Measurements from ENCODE around the gene NSG2. TPM values are rescaled to one million over a fixed set of nuclear protein-coding genes. Genes with fewer than 3 reads are reported as not detected.

Gene NSG2
- total RNA-seq, 4 donors from 2014 or later: 1.4 to 4.0 TPM; not detected in 2

DNA sequence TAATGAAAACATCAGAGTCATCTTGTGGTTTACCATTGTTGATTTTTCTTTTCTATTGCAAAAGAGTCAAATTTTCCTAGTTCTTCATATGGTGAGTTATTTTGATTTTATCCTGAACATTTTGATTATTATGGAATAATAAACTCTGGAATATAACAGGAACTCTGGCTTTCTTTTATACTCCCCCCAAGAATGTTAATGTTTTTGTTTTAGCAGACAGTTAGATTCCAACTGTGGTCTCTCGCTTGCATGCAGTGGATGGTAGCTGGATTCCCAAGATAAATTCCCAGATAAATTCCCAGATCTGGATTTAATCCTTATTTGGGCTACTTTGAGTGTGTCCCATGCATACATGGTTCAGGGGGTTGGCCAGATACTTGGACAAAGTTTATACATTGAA lies 109.8 kb downstream of the NSG2 start:
- in situ Hi-C loops (cut with MboI; ENCODE audit: low pct_ligation_motif_present in 1 of 4, low pct_unique_long_range_greater_than_20kb in 1 of 4, low sequenced_read_pairs in 3 of 4): no loop called here
- no peaks in the 10 kb centered on the region for H3K27me3 ChIP-seq
- 76% methylated on average over 1 of the region's 1 CpG; no CpG with 5 or more reads in 1 of the 2 donors for WGBS, 2 donors (ENCODE audit: low coverage in 1 of 2)
- no peak overlapping the region for H3K4me3 ChIP-seq
- TF ChIP-seq CTCF (IDR thresholded peaks at IDR 0.05) (no peak), POLR2A (IDR thresholded peaks at IDR 0.05) (no peak)
- intact Hi-C loops (cut with DNase I; ENCODE audit: low total_unique reads): no loop called here
- peaks cover 0 to 6% of the 10 kb centered on the region in 2 donors for H3K9me3 ChIP-seq
- H3K4me1 ChIP-seq: no peaks in the 10 kb centered on the region
- H3K27ac ChIP-seq: no peak overlapping the region
- no peak for DNase-seq
- no peaks in the 10 kb centered on the region for H3K36me3 ChIP-seq

DNA sequence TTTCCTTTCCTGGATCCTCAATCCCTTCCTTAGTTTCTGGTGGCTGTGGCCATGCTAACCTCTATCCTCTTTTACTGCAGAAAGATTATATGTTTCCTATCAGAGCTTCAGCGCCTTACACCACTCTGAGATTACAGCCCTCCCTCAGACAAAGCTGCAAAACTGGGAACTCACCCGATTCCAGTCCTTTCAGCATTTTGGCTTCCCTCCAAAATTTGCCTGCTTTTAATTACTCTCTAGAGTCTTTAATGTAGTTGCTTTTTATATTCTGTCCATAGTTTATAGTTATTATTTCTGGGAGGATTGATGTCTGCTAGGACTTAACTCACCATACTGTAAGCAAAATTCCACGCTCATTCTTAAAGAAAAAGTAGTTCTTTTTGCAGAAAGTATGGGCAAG lies 110.2 kb downstream of the NSG2 start:
- WGBS, 2 donors (ENCODE audit: low coverage in 1 of 2): 53 to 67% methylated on average over 3 of the region's 3 CpGs
- no peak for TF ChIP-seq POLR2AphosphoS5 (IDR thresholded peaks at IDR 0.05)
- no peak for TF ChIP-seq CTCF (IDR thresholded peaks at IDR 0.05)
- no peak for TF ChIP-seq POLR2A (IDR thresholded peaks at IDR 0.05)
- no peak for TF ChIP-seq EP300 (IDR thresholded peaks at IDR 0.05; ENCODE audit: low read depth)
- Histone ChIP-seq H3K4me1 (no peaks in the 10 kb centered on the region), H3K9me3 (peaks cover 0 to 6% of the 10 kb centered on the region in 2 donors), H3K27me3 (no peaks in the 10 kb centered on the region), H3K36me3 (no peaks in the 10 kb centered on the region), H3K27ac (no peak overlapping the region), H3K4me3 (no peak overlapping the region)
- DNase-seq: no peak
- intact Hi-C loops (cut with DNase I; ENCODE audit: low total_unique reads): no loop called here
- in situ Hi-C loops (cut with MboI; ENCODE audit: low pct_ligation_motif_present in 1 of 4, low pct_unique_long_range_greater_than_20kb in 1 of 4, low sequenced_read_pairs in 3 of 4): no loop called here

GRCh38 chr5:174157048-174157447 lies 111.5 kb downstream of the NSG2 start:
- intact Hi-C loops (cut with DNase I; ENCODE audit: low total_unique reads): no loop called here
- 71 to 82% methylated on average over 4 to 5 of the region's 5 CpGs for WGBS, 2 donors (ENCODE audit: low coverage in 1 of 2)
- in situ Hi-C loops (cut with MboI; ENCODE audit: low pct_ligation_motif_present in 1 of 4, low pct_unique_long_range_greater_than_20kb in 1 of 4, low sequenced_read_pairs in 3 of 4): no loop called here
- Histone ChIP-seq H3K4me1 (no peaks in the 10 kb centered on the region), H3K4me3 (no peak overlapping the region), H3K36me3 (no peaks in the 10 kb centered on the region), H3K9me3 (peaks cover 0 to 6% of the 10 kb centered on the region in 2 donors), H3K27ac (no peak overlapping the region), H3K27me3 (no peaks in the 10 kb centered on the region)
- no peak for DNase-seq
- TF ChIP-seq CTCF (IDR thresholded peaks at IDR 0.05) (no peak), EP300 (IDR thresholded peaks at IDR 0.05; ENCODE audit: low read depth) (no peak), POLR2AphosphoS5 (IDR thresholded peaks at IDR 0.05) (no peak), POLR2A (IDR thresholded peaks at IDR 0.05) (no peak)

Other genes starting within 250 kb of the NSG2 start
- gene CPEB4, start 157.4 kb upstream of the NSG2 start, total RNA-seq: 10 to 100 TPM; 23.6 to 67.7 (median 36.5) TPM
- gene C5orf47, start 56.5 kb upstream of the NSG2 start, total RNA-seq: not detected

Data from transverse colon (tissue), 4 donors.